ENCODE results near the gene CMSS1.

- TF ChIP-seq EZH2phosphoT487 (IDR thresholded peaks at IDR 0.05) = no peak
- TF ChIP-seq CTCF (IDR thresholded peaks at IDR 0.05) = no peak
These were observed 190.5 kb downstream of the CMSS1 start for GRCh38 chr3:100008081-100008698.

Data from neural progenitor cell (in vitro differentiated cells).